GM18498 (cell line): ENCODE results near the gene MAP4K1.
A peak's percentile ranks its signal among the peaks of the same experiment; 100 is the strongest.
"Not testable (repeated sequence)": the region's sequence is repeated elsewhere in the genome, so short reads cannot be mapped to it uniquely, and the experiment has no call there.

Experiments
- ATAC-seq: cut with Tn5 transposase; IDR thresholded peaks from one replicate; pipeline ENCODE4 v1.9.1; 2021; ENCODE audit warnings: mild to moderate bottlenecking, moderate library complexity; ENCODE audit not compliant: unreplicated experiment

Gene MAP4K1

GRCh38 chr19:38653028-38653571 is 35.3 kb upstream of the MAP4K1 start:
- no peak for ATAC-seq

GRCh38 chr19:38650911-38651584 is 33.3 kb upstream of the MAP4K1 start:
- no peak for ATAC-seq

GRCh38 chr19:38650172-38650775 is 32.5 kb upstream of the MAP4K1 start:
- no peak for ATAC-seq

GRCh38 chr19:38649305-38650171 is 31.8 kb upstream of the MAP4K1 start:
- ATAC-seq, result no peak

GRCh38 chr19:38648769-38649304 is 31.1 kb upstream of the MAP4K1 start:
- ATAC-seq, result no peak

GRCh38 chr19:38647966-38648768 is 30.4 kb upstream of the MAP4K1 start:
- ATAC-seq, result no peak

- peak; percentile 94 for ATAC-seq
These were observed 29.7 kb upstream of the MAP4K1 start, which contains the start of gene ACTN4 for GRCh38 chr19:38647368-38647965. Gene ACTN4, plus strand, starts transcription at chr19:38647649. Its CDS starts 97 bp downstream, at chr19:38647746.

GRCh38 chr19:38644719-38645118 is 27.0 kb upstream of the MAP4K1 start:
- no peak for ATAC-seq

GRCh38 chr19:38642176-38642575 is 24.4 kb upstream of the MAP4K1 start:
- ATAC-seq, result no peak

- no peak for ATAC-seq
These were observed 22.6 kb upstream of the MAP4K1 start for GRCh38 chr19:38640368-38640767.

GRCh38 chr19:38639679-38640078 is 21.9 kb upstream of the MAP4K1 start:
- ATAC-seq, result no peak

- no peak for ATAC-seq
These were observed 20.7 kb upstream of the MAP4K1 start for GRCh38 chr19:38638461-38638860.

GRCh38 chr19:38635483-38636399 is 18.0 kb upstream of the MAP4K1 start:
- ATAC-seq, result no peak

GRCh38 chr19:38634757-38635482 is 17.2 kb upstream of the MAP4K1 start:
- no peak for ATAC-seq

GRCh38 chr19:38632476-38633213 is 14.9 kb upstream of the MAP4K1 start:
- no peak for ATAC-seq

GRCh38 chr19:38631811-38632475 is 14.2 kb upstream of the MAP4K1 start:
- not testable (repeated sequence) for ATAC-seq

GRCh38 chr19:38631301-38631700 is 13.5 kb upstream of the MAP4K1 start:
- ATAC-seq, result not testable (repeated sequence)
